ENCODE measurements around the gene MEIOSIN.

MEIOSIN gene

GRCh38 chr19:45692187-45693105 lies 40.8 kb upstream of the MEIOSIN start, which contains the start of gene QPCTL (continued):
- TF ChIP-seq REST (tag by site-specific recombination; IDR thresholded peaks at IDR 0.05): no peak
- no peak for TF ChIP-seq ZNF391 (tag by site-specific recombination; IDR thresholded peaks at IDR 0.05; ENCODE audit: borderline replicate concordance, low read depth)
- TF ChIP-seq ZNF48 (tag by site-specific recombination; IDR thresholded peaks at IDR 0.05): no peak
- TF ChIP-seq ZNF629 (tag by site-specific recombination; IDR thresholded peaks at IDR 0.05): peak; percentile 22; the same call in 1 of the 2 replicates
- no peak for TF ChIP-seq ZNF510 (tag by site-specific recombination; IDR thresholded peaks at IDR 0.05; ENCODE audit: insufficient replicate concordance)
- TF ChIP-seq ZNF513 (tag by site-specific recombination; IDR thresholded peaks at IDR 0.05): no peak
- no peak for TF ChIP-seq ZSCAN5A (tag by site-specific recombination; IDR thresholded peaks at IDR 0.05)
- TF ChIP-seq ZNF239 (tag by site-specific recombination; IDR thresholded peaks at IDR 0.05): no peak
- TF ChIP-seq ZNF211 (tag by site-specific recombination; IDR thresholded peaks at IDR 0.05; ENCODE audit: low read depth): no peak
- TF ChIP-seq ZIC2 (tag by site-specific recombination; IDR thresholded peaks at IDR 0.05): peak; percentile 94
- TF ChIP-seq ZNF626 (tag by site-specific recombination; IDR thresholded peaks at IDR 0.05): no peak
- peak; percentile 58 for TF ChIP-seq ZBTB26 (tag by site-specific recombination; optimal IDR thresholded peaks at IDR 0.05)
- no peak for TF ChIP-seq OSR2 (tag by site-specific recombination; IDR thresholded peaks at IDR 0.05)
- peak; percentile 91 for TF ChIP-seq SP3 (tag by site-specific recombination; IDR thresholded peaks at IDR 0.05)
- TF ChIP-seq ZBTB20 (tag by site-specific recombination; IDR thresholded peaks at IDR 0.05): peak; percentile 96
- peak; percentile 95 for TF ChIP-seq ZNF335 (tag by site-specific recombination; conservative IDR thresholded peaks at IDR 0.05)
- TF ChIP-seq MEIS1 (CRISPR knock-in tag; IDR thresholded peaks at IDR 0.05; ENCODE audit: borderline replicate concordance): no peak
- no peak for TF ChIP-seq ZNF416 (tag by site-specific recombination; IDR thresholded peaks at IDR 0.05)
- no peak for TF ChIP-seq ZNF175 (tag by site-specific recombination; IDR thresholded peaks at IDR 0.05)
- peak; percentile 60; the same call in 1 of the 2 replicates for TF ChIP-seq ZNF449 (tag by site-specific recombination; IDR thresholded peaks at IDR 0.05)
- TF ChIP-seq PRDM10 (tag by site-specific recombination; IDR thresholded peaks at IDR 0.05): peak; percentile 96
- TF ChIP-seq ZNF621 (tag by site-specific recombination; IDR thresholded peaks at IDR 0.05): no peak
- TF ChIP-seq SCRT2 (tag by site-specific recombination; IDR thresholded peaks at IDR 0.05): peak; percentile 48; the same call in 1 of the 2 replicates
- TF ChIP-seq ZFP3 (tag by site-specific recombination; IDR thresholded peaks at IDR 0.05; ENCODE audit: low read depth): no peak
- TF ChIP-seq ZNF433 (tag by site-specific recombination; IDR thresholded peaks at IDR 0.05; ENCODE audit: low read depth): no peak
- no peak for TF ChIP-seq ZNF664 (tag by site-specific recombination; IDR thresholded peaks at IDR 0.05)
